ENCODE results near the gene GDF11. TPM values are rescaled to one million over a fixed set of nuclear protein-coding genes. Genes with fewer than 3 reads are reported as not detected.

GDF11 gene
- total and polyA plus RNA-seq, 2 of the 8 experiments (the other 6 are each of a cell fraction or from before 2014, with no cell fraction given), result 12.1 to 15.1 TPM

DNA sequence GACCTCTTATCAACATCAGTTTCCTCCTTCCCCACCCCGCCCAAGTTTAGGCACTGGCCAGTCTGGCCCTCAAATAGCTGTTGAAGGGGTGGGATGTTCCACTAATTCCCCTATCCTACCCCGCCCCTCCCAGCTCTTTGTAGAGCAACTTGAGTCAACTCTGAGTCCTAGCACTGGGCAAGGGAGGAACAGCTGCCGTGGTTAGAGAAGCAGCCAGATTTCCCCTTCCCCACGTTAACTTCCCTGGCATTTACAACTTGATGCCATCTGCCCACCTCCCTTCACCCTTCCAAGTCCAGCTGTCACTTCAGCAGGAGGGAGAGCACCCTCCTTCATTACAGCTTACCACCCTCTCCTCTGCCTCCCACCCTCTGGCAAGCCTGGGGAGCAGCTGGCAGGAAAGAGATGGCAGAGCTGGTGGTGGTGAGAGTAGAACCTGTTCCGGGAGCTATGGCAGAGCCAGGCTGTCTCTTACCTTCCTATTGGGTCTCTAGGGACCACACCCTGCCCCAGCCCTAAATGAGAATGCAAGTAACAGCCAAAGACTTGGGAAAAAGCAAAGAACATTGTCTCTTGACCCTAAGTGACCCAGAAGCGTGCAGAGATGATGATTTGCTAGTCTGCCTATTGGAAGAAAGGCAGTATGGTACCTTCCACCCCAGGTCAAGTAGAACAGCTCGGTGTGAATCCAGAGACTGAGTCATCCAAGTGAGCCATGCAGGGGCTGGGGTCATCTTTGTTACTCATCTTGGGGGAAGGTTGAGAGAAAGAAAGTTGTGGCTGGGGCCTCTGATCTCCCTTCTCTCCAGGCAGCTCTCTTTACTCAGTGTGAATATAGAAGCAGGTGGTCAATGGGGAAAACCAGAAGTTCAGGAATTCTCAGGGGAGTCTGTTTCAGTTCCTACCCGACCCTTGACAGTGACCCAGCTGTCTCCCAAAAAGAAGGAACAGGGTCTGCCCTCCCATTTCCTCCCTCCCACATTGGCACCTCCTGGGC lies 25.6 kb upstream of the GDF11 start (continued):
- TF ChIP-seq ATF2 (IDR thresholded peaks at IDR 0.05; ENCODE audit: low read length) (no peak), YY1 (IDR thresholded peaks at IDR 0.05; ENCODE audit: low read depth, low read length) (no peak)
- TF ChIP-seq, protein P1, sequence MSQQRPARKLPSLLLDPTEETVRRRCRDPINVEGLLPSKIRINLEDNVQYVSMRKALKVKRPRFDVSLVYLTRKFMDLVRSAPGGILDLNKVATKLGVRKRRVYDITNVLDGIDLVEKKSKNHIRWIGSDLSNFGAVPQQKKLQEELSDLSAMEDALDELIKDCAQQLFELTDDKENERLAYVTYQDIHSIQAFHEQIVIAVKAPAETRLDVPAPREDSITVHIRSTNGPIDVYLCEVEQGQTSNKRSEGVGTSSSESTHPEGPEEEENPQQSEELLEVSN (IDR thresholded peaks at IDR 0.05), result no peak

Measured in H1 (cell line).